ENCODE measurements around the gene DPEP3.
"Not testable (repeated sequence)": the region's sequence is repeated elsewhere in the genome, so short reads cannot be mapped to it uniquely, and the experiment has no call there.

Gene DPEP3

GRCh38 chr16:67939507-67940445, 40.5 kb downstream of the DPEP3 start:
- TF ChIP-seq CTCF (conservative IDR thresholded peaks at IDR 0.05; ENCODE audit: low read length) = no peak

GRCh38 chr16:67937713-67938112, 42.6 kb downstream of the DPEP3 start:
- not testable (repeated sequence) for DNase-seq (ENCODE audit: low read depth); H3K4me3 ChIP-seq (ENCODE audit: low read length)

More at GRCh38 chr16:67939507-67940445, 40.5 kb downstream of the DPEP3 start:
- no peak overlapping the region for H3K4me3 ChIP-seq (ENCODE audit: low read length)
- DNase-seq (ENCODE audit: low read depth) = no peak

- peak overlapping the region; percentile 98 for H3K4me3 ChIP-seq (ENCODE audit: low read length)
These were observed 43.3 kb downstream of the DPEP3 start for GRCh38 chr16:67936880-67937605.

GRCh38 chr16:67936124-67936879, 44.0 kb downstream of the DPEP3 start, which contains the start of gene PSMB10:
Gene PSMB10 (minus strand): TSS chr16:67936850. CDS start chr16:67936749, 101 bp downstream.
- peak; percentile 65 for DNase-seq (ENCODE audit: low read depth)
- no peak for TF ChIP-seq CTCF (conservative IDR thresholded peaks at IDR 0.05; ENCODE audit: low read length)

More at GRCh38 chr16:67936880-67937605, 43.3 kb downstream of the DPEP3 start:
- no peak for TF ChIP-seq CTCF (conservative IDR thresholded peaks at IDR 0.05; ENCODE audit: low read length)
- DNase-seq (ENCODE audit: low read depth) = no peak

GRCh38 chr16:67935402-67936123, 44.7 kb downstream of the DPEP3 start:
- H3K4me3 ChIP-seq (ENCODE audit: low read length) = peak overlapping the region; percentile 98
- no peak for TF ChIP-seq CTCF (conservative IDR thresholded peaks at IDR 0.05; ENCODE audit: low read length)
- DNase-seq (ENCODE audit: low read depth) = peak; percentile 86

More at GRCh38 chr16:67936124-67936879, 44.0 kb downstream of the DPEP3 start, which contains the start of gene PSMB10:
- peak within 1 kb of the TSS; percentile 98 for H3K4me3 ChIP-seq (ENCODE audit: low read length)

GRCh38 chr16:67935101-67935401, 45.2 kb downstream of the DPEP3 start:
- no peak for TF ChIP-seq CTCF (conservative IDR thresholded peaks at IDR 0.05; ENCODE audit: low read length)
- DNase-seq (ENCODE audit: low read depth) = no peak
- peak overlapping the region; percentile 98 for H3K4me3 ChIP-seq (ENCODE audit: low read length)
